Mesenchymal stem cell (in vitro differentiated cells and primary cell): ENCODE data around the gene MTG1.
A peak's percentile ranks its signal among the peaks of the same experiment; 100 is the strongest.
"Not testable (repeated sequence)": the region's sequence is repeated elsewhere in the genome, so short reads cannot be mapped to it uniquely, and the experiment has no call there.

Source experiments
- DNase-seq: peaks from one replicate; pipeline ENCODE4 v3.0.0-alpha.2; 2013
- H2AFZ ChIP-seq: one replicate; pipeline ENCODE4 v1.6.1; 2013; ENCODE audit warnings: low read depth, mild to moderate bottlenecking, control low read depth, inconsistent platforms, low read length, moderate library complexity
- H2AK5ac ChIP-seq: 2 replicates; pipeline ENCODE4 v1.6.1; 2013; ENCODE audit warnings: low read length, moderate library complexity, mild to moderate bottlenecking, inconsistent platforms; ENCODE audit not compliant: severe bottlenecking
- H2BK120ac ChIP-seq: one replicate; pipeline ENCODE4 v1.6.1; 2013; ENCODE audit warnings: low read depth, mild to moderate bottlenecking, inconsistent platforms, low read length, moderate library complexity
- H2BK12ac ChIP-seq, 2 experiments: one replicate each; pipeline ENCODE4 v1.6.1; 2013; ENCODE audit warnings: inconsistent platforms in 2 of 2, low read length in 2 of 2, mild to moderate bottlenecking in 2 of 2, moderate library complexity in 2 of 2, control low read depth in 1 of 2
- H2BK15ac ChIP-seq: one replicate; pipeline ENCODE4 v1.6.1; 2013; ENCODE audit warnings: mild to moderate bottlenecking, low read depth, inconsistent platforms; ENCODE audit not compliant: poor library complexity, severe bottlenecking
- H2BK5ac ChIP-seq: 2 replicates; pipeline ENCODE4 v1.6.1; 2013; ENCODE audit warnings: low read depth, mild to moderate bottlenecking, low read length, control low read depth, inconsistent platforms; ENCODE audit not compliant: poor library complexity, severe bottlenecking
- H3K14ac ChIP-seq, 2 experiments: one replicate each; pipeline ENCODE4 v1.6.1; 2013; ENCODE audit warnings: inconsistent platforms in 2 of 2, low read length in 2 of 2, control low read depth in 1 of 2, mild to moderate bottlenecking in 1 of 2, moderate library complexity in 1 of 2
- H3K18ac ChIP-seq, 2 experiments: one replicate each; pipeline ENCODE4 v1.6.1; 2013; ENCODE audit warnings: inconsistent platforms in 2 of 2, low read length in 2 of 2, control low read depth in 1 of 2, low read depth in 1 of 2, mild to moderate bottlenecking in 1 of 2
- H3K23ac ChIP-seq, 2 experiments: one replicate each; pipeline ENCODE4 v1.6.1; 2013; ENCODE audit warnings: inconsistent platforms in 2 of 2, low read length in 2 of 2, mild to moderate bottlenecking in 2 of 2, moderate library complexity in 2 of 2, control low read depth in 1 of 2
- H3K27ac ChIP-seq: 2 replicates; pipeline ENCODE4 v1.5.1; 2013; ENCODE audit warnings: mild to moderate bottlenecking, moderate library complexity, low read length, control low read depth, inconsistent platforms; ENCODE audit not compliant: poor library complexity, severe bottlenecking
- H3K27me3 ChIP-seq, 2 experiments: 2 replicates each; pipeline versions ENCODE4 v1.6.1 to v1.7.0; 2013; ENCODE audit warnings: low read length in 2 of 2, mild to moderate bottlenecking in 2 of 2, moderate library complexity in 2 of 2, control low read depth in 1 of 2, inconsistent platforms in 1 of 2; ENCODE audit not compliant: control insufficient read depth in 1 of 2, insufficient read depth in 1 of 2
- H3K36me3 ChIP-seq, 2 experiments: 2 replicates each; pipeline versions ENCODE4 v1.6.1 to v1.7.0; 2013; ENCODE audit warnings: low read length in 2 of 2, control low read depth in 1 of 2, inconsistent platforms in 1 of 2, low read depth in 1 of 2, mild to moderate bottlenecking in 1 of 2; ENCODE audit not compliant: insufficient read depth in 2 of 2, control insufficient read depth in 1 of 2
- H3K4ac ChIP-seq, 2 experiments: one replicate each; pipeline ENCODE4 v1.6.1; 2013; ENCODE audit warnings: inconsistent platforms in 2 of 2, low read length in 2 of 2, mild to moderate bottlenecking in 2 of 2, moderate library complexity in 2 of 2, control low read depth in 1 of 2, low read depth in 1 of 2
- H3K4me1 ChIP-seq: 2 replicates; pipeline ENCODE4 v1.6.1; 2013; ENCODE audit warnings: low read depth, low read length, control low read depth; ENCODE audit not compliant: control insufficient read depth, insufficient read depth
- H3K4me2 ChIP-seq: 2 replicates; pipeline ENCODE4 v1.6.1; 2013; ENCODE audit warnings: low read length, mild to moderate bottlenecking, inconsistent platforms; ENCODE audit not compliant: poor library complexity, severe bottlenecking
- H3K4me3 ChIP-seq, 2 experiments: 2 replicates each; pipeline versions ENCODE4 v1.5.1 to v1.7.0; 2013; ENCODE audit warnings: low read length in 2 of 2, mild to moderate bottlenecking in 2 of 2, control low read depth in 1 of 2, low read depth in 1 of 2; ENCODE audit not compliant: insufficient read depth in 1 of 2
- H3K79me1 ChIP-seq: replicated peaks from 2 replicates; pipeline ENCODE4 v1.6.1; 2013; ENCODE audit warnings: mild to moderate bottlenecking, control low read depth, low read length, inconsistent platforms; ENCODE audit not compliant: poor library complexity, severe bottlenecking
- H3K9ac ChIP-seq: 2 replicates; pipeline ENCODE4 v1.7.0; 2013; ENCODE audit warnings: mild to moderate bottlenecking, low read length, moderate library complexity
- H3K9me3 ChIP-seq: 2 replicates; pipeline ENCODE4 v1.7.0; 2013; ENCODE audit warnings: mild to moderate bottlenecking, low read length; ENCODE audit not compliant: control insufficient read depth
- H4K8ac ChIP-seq: one replicate; pipeline ENCODE4 v1.6.1; 2013; ENCODE audit warnings: inconsistent platforms, mild to moderate bottlenecking, low read length, moderate library complexity
- H4K91ac ChIP-seq: one replicate; pipeline ENCODE4 v1.6.1; 2013; ENCODE audit warnings: mild to moderate bottlenecking, low read length, inconsistent platforms
- WGBS: methylation state at CpG from one replicate; pipeline ENCODE4 v1.1.7; 2013; ENCODE audit warnings: mixed read lengths; 5-methylcytosine and 5-hydroxymethylcytosine counted together

MTG1 gene

GRCh38 chr10:133424102-133424501 lies 30.1 kb downstream of the MTG1 start:
- WGBS: no CpG with 5 or more reads among the region's 46 CpGs

GRCh38 chr10:133424601-133425000 lies 30.6 kb downstream of the MTG1 start, which contains the start of gene SPRN:
SPRN (minus strand) TSS chr10:133424625; CDS start chr10:133423681, 944 bp downstream.
- H4K91ac ChIP-seq, H2BK12ac ChIP-seq, H3K9ac ChIP-seq, H3K14ac ChIP-seq, H4K8ac ChIP-seq, H3K9me3 ChIP-seq, H2AFZ ChIP-seq, H3K23ac ChIP-seq, DNase-seq, H3K18ac ChIP-seq, H3K4ac ChIP-seq, H2BK15ac ChIP-seq, H3K27me3 ChIP-seq, H2BK120ac ChIP-seq, H3K27ac ChIP-seq, H2BK5ac ChIP-seq, H2AK5ac ChIP-seq, H3K4me3 ChIP-seq: not testable (repeated sequence)
- H3K36me3 ChIP-seq: peaks cover 19 to 33% of the 10 kb centered on the region in 2 experiments
- no CpG with 5 or more reads among the region's 37 CpGs for WGBS
- H3K4me1 ChIP-seq: peaks cover 20% of the 10 kb centered on the region
- H3K4me2 ChIP-seq: peak within 1 kb of the TSS; percentile 27
- peaks cover 12% of the 10 kb centered on the region for H3K79me1 ChIP-seq

More at GRCh38 chr10:133424102-133424501, 30.1 kb downstream of the MTG1 start:
- Histone ChIP-seq H3K79me1 (peaks cover 16% of the 10 kb centered on the region), H3K36me3 (peaks cover 24 to 38% of the 10 kb centered on the region in 2 experiments), H3K4me1 (peaks cover 20% of the 10 kb centered on the region)
- H4K8ac ChIP-seq, H3K18ac ChIP-seq, H3K4me2 ChIP-seq, H3K4ac ChIP-seq, H3K23ac ChIP-seq, H3K4me3 ChIP-seq, H3K9me3 ChIP-seq, H2AFZ ChIP-seq, H3K14ac ChIP-seq, H2BK5ac ChIP-seq, H3K27ac ChIP-seq, H2BK12ac ChIP-seq, H3K9ac ChIP-seq, H2BK120ac ChIP-seq, H2BK15ac ChIP-seq, DNase-seq, H3K27me3 ChIP-seq, H4K91ac ChIP-seq, H2AK5ac ChIP-seq: not testable (repeated sequence)

DNA sequence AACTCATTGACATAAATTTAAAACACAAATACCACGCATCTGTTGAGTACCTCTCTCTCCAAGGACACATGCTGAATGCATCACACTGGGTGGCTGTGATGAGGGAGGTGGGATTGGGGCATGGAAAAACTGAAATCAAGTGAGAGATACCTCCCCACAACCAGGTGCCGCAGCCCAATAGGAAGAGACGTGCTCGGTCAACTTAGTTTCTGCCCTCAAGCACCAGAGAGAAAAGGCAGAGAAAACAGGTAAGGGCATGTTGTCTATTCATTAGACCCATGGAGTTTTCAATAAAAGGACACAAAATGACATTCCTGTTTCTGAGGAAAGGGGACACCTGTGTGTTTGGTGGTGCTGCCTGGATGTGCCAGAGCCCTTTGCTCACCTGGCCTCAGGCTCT lies 35.6 kb downstream of the MTG1 start:
- not testable (repeated sequence) for H3K18ac ChIP-seq, H3K4me3 ChIP-seq, H3K4me2 ChIP-seq, H3K9ac ChIP-seq, H2AFZ ChIP-seq, H4K91ac ChIP-seq, H2BK15ac ChIP-seq, H3K79me1 ChIP-seq, H2BK5ac ChIP-seq, DNase-seq, H3K4ac ChIP-seq, H3K9me3 ChIP-seq, H3K27ac ChIP-seq, H3K23ac ChIP-seq, H2AK5ac ChIP-seq, H2BK12ac ChIP-seq, H2BK120ac ChIP-seq, H3K4me1 ChIP-seq, H3K36me3 ChIP-seq, H3K14ac ChIP-seq, H3K27me3 ChIP-seq, H4K8ac ChIP-seq
- WGBS: no CpG with 5 or more reads among the region's 4 CpGs

DNA sequence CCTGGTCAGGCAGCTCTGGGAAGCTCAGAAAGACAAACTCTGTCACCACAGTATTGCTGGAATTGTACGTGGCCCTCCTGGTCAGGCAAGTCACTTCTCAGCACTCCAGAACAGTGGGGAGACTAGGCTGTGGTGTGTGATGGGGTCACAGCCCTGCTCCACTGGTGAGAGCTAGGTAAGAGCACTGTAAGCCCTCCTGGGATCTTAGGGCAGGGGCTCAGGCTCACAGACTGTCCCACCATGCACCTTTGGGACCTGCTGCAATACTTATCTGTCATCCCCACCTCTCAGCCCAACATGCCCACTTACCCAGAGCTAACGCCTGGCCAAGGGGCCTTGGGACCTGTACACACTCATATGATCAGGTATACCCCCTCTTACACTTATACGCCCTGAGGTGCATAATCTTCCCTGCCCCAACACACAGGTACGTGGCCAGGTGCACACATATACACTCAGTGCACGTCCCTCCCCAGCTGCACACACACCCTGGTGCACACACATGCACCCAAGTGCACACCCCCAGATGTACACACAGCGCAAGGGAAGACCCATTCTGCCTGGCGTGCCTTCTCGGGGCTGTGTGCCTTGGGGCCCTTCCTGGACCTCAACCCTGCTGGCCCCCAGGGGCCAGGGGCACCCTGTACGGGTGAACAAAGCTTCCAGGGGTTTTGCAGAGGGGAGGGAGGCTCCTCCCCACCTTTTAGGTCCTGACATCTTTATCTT lies 38.1 kb downstream of the MTG1 start:
- H4K8ac ChIP-seq, H3K23ac ChIP-seq, H2AFZ ChIP-seq, H2BK5ac ChIP-seq, H3K27ac ChIP-seq, H3K9me3 ChIP-seq, H3K27me3 ChIP-seq, DNase-seq, H3K4me2 ChIP-seq, H2BK15ac ChIP-seq, H3K18ac ChIP-seq, H3K4ac ChIP-seq, H3K9ac ChIP-seq, H4K91ac ChIP-seq, H3K79me1 ChIP-seq, H2BK12ac ChIP-seq, H3K4me1 ChIP-seq, H2AK5ac ChIP-seq, H3K36me3 ChIP-seq, H3K14ac ChIP-seq, H2BK120ac ChIP-seq, H3K4me3 ChIP-seq: not testable (repeated sequence)
- 81% methylated on average over 3 of the region's 9 CpGs for WGBS
